Esophagus squamous epithelium (tissue), 5 donors: ENCODE data around the gene NDUFS1. TPM values are rescaled to one million over a fixed set of nuclear protein-coding genes. Genes with fewer than 3 reads are reported as not detected.
"Not testable (repeated sequence)": the region's sequence is repeated elsewhere in the genome, so short reads cannot be mapped to it uniquely, and the experiment has no call there.

Experiments
- DNase-seq: peaks from one replicate; lab custom pipeline; 2025; lab: John Stamatoyannopoulos, UW
- H3K27ac ChIP-seq, 4 donors: fragments of 200-600 bp; sonication (generic); one replicate each; pipeline ENCODE4 v1.5.1; 2016 to 2019; ENCODE audit warnings: mild to moderate bottlenecking in 1 of 4
- H3K27me3 ChIP-seq, 4 donors: fragments of 200-600 bp; sonication (generic); 1 replicate in 3 of 4; 2 replicates in 1 of 4; pipeline versions ENCODE4 v1.5.1 to v1.6.0; 2017 to 2021; ENCODE audit warnings: antibody characterized with exemption in 1 of 4
- H3K36me3 ChIP-seq, 3 donors: fragments of 200-600 bp; sonication (generic); one replicate each; pipeline ENCODE4 v1.5.1; 2016 to 2019
- H3K4me1 ChIP-seq, 3 donors: fragments of 200-600 bp; sonication (generic); one replicate each; pipeline ENCODE4 v1.5.1; 2017 to 2019
- H3K4me3 ChIP-seq, 4 donors: fragments of 200-600 bp; sonication (generic); 1 replicate in 3 of 4; 2 replicates in 1 of 4; pipeline ENCODE4 v1.5.1; 2016 to 2019; ENCODE audit warnings: mild to moderate bottlenecking in 2 of 4, moderate library complexity in 1 of 4
- H3K9me3 ChIP-seq, 3 donors: fragments of 200-600 bp; sonication (generic); one replicate each; pipeline ENCODE4 v1.5.1; 2016 to 2019
- POLR2A ChIP-seq, 4 donors: fragments of 450-650 bp; IDR thresholded peaks; one replicate each; pipeline ENCODE4 v1.6.1; 2017; ENCODE audit warnings: antibody characterized with exemption in 4 of 4, mild to moderate bottlenecking in 4 of 4, moderate library complexity in 3 of 4
- WGBS, 2 donors: methylation state at CpG; one replicate each; pipeline ENCODE4 v1.1.5; 2018; 5-methylcytosine and 5-hydroxymethylcytosine counted together
- intact Hi-C: fragments of 100-400 bp; cut with DNase I; formaldehyde crosslinking; loops from one replicate; pipeline ENCODE4 v1.15.0; 2022
- total RNA-seq, 4 donors: library from RNA; depleted of rRNA; stranded (reverse); fragments of >200 nt; gene quantifications; one replicate each; pipeline ENCODE4 v1.1.0, GENCODE V29; 2016
- TF ChIP-seq, protein P1 (sequence below), 6 experiments: fragments of 450-650 bp in 4 of 6; fragments of 200-600 bp in 2 of 6; sonication (generic) in 2 of 6; IDR thresholded peaks; one replicate each; pipeline ENCODE4 v1.5.1; 2016 to 2019; ENCODE audit warnings: antibody characterized with exemption in 6 of 6, mild to moderate bottlenecking in 4 of 6, moderate library complexity in 4 of 6
- donor health status: DM: yes; HTN: yes; CAD: no.

Gene NDUFS1
- total RNA-seq, 4 donors from 2014 or later = 87.5 to 155 (median 95.9) TPM

DNA sequence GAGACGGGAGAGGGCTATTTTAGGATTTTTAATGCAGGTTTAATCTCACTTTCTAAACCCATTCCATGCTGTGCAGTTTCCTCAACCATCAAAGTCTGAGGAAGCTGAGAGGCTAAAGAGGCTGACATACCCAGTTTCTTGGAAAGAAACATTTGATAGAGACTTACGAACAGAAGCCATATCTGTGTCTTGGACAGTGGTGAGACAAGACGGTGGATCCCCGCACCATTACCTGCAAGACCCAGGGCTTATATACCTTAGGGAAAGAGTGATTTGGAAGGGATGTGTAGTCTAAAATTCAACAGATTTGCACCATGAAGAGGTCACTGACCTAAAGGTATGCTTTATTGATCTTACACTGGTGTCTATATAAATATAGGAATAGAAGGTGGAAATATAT is 13.9 kb upstream of the NDUFS1 start:
- no peak for TF ChIP-seq POLR2A (IDR thresholded peaks at IDR 0.05)
- TF ChIP-seq, protein P1, sequence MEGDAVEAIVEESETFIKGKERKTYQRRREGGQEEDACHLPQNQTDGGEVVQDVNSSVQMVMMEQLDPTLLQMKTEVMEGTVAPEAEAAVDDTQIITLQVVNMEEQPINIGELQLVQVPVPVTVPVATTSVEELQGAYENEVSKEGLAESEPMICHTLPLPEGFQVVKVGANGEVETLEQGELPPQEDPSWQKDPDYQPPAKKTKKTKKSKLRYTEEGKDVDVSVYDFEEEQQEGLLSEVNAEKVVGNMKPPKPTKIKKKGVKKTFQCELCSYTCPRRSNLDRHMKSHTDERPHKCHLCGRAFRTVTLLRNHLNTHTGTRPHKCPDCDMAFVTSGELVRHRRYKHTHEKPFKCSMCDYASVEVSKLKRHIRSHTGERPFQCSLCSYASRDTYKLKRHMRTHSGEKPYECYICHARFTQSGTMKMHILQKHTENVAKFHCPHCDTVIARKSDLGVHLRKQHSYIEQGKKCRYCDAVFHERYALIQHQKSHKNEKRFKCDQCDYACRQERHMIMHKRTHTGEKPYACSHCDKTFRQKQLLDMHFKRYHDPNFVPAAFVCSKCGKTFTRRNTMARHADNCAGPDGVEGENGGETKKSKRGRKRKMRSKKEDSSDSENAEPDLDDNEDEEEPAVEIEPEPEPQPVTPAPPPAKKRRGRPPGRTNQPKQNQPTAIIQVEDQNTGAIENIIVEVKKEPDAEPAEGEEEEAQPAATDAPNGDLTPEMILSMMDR (IDR thresholded peaks at IDR 0.05) = no peak
- 92 to 94% methylated on average over 4 of the region's 4 CpGs for WGBS, 2 donors
- no peaks in the 10 kb centered on the region for H3K9me3 ChIP-seq
- H3K27ac ChIP-seq = no peak overlapping the region
- intact Hi-C loops = no loop called here
- H3K27me3 ChIP-seq = no peaks in the 10 kb centered on the region
- no peak overlapping the region for H3K4me3 ChIP-seq
- DNase-seq = no peak
- H3K36me3 ChIP-seq = peaks cover 0 to 3% (median 0%) of the 10 kb centered on the region in 3 donors
- H3K4me1 ChIP-seq = no peaks in the 10 kb centered on the region

GRCh38 chr2:206171624-206172397 is 12.6 kb upstream of the NDUFS1 start:
- no CpG with 5 or more reads among the region's 52 CpGs for WGBS, 2 donors
- H3K36me3 ChIP-seq, DNase-seq, H3K4me3 ChIP-seq, H3K4me1 ChIP-seq, H3K27me3 ChIP-seq, H3K27ac ChIP-seq, intact Hi-C loops, H3K9me3 ChIP-seq: not testable (repeated sequence)

- WGBS, 2 donors = 93 to 94% methylated on average over 4 of the region's 4 CpGs
- peaks cover 0 to 27% (median 1%) of the 10 kb centered on the region in 3 donors for H3K36me3 ChIP-seq
- H3K27ac ChIP-seq, H3K27me3 ChIP-seq, H3K9me3 ChIP-seq, DNase-seq, H3K4me3 ChIP-seq: not testable (repeated sequence)
- intact Hi-C loops = loop anchor here (5.0 kb wide), 1 partner anchor 89 kb away; no protein-coding TSS in a partner anchor
- peaks cover 0 to 11% (median 0%) of the 10 kb centered on the region in 3 donors for H3K4me1 ChIP-seq
Observed at GRCh38 chr2:206168230-206168629, 9.0 kb upstream of the NDUFS1 start.

DNA sequence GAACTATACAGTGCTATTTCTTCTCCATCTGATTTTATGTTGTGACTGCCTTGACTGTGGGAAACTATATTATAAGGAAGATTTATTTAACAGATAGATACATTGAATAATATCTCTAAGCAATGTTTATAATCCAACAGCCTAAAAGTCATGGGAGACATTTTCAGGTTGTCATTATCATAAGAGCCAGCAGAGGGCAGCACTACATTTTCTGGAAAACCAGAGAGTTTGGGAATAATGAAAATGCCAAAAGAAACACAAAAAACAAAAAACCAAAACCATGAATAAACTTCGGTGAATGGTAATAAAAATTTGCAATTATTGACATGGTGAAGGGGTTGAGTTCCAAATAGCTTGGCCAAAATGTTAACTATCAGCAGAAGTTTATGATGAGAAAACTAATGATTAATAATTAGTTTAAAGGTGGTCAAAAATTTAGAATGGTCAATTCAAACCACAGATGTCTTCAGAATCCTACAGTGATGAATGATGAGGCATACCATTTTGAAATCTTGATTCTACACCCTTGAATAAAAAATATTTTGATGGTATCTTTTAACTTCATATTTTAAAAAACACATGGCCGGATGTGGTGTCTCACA is 5.1 kb upstream of the NDUFS1 start:
- DNase-seq = no peak
- 56 to 60% methylated on average over 2 of the region's 2 CpGs for WGBS, 2 donors
- H3K27ac ChIP-seq = no peak overlapping the region
- peaks cover 9 to 44% (median 18%) of the 10 kb centered on the region in 3 donors for H3K4me1 ChIP-seq
- H3K27me3 ChIP-seq = no peaks in the 10 kb centered on the region
- no peak overlapping the region for H3K4me3 ChIP-seq
- TF ChIP-seq, protein P1 (IDR thresholded peaks at IDR 0.05) = peak; percentile 53 to 88 (median 74)
- no peak for TF ChIP-seq POLR2A (IDR thresholded peaks at IDR 0.05)
- no peaks in the 10 kb centered on the region for H3K9me3 ChIP-seq
- peaks cover 4 to 54% (median 13%) of the 10 kb centered on the region in 3 donors for H3K36me3 ChIP-seq
- intact Hi-C loops = no loop called here

DNA sequence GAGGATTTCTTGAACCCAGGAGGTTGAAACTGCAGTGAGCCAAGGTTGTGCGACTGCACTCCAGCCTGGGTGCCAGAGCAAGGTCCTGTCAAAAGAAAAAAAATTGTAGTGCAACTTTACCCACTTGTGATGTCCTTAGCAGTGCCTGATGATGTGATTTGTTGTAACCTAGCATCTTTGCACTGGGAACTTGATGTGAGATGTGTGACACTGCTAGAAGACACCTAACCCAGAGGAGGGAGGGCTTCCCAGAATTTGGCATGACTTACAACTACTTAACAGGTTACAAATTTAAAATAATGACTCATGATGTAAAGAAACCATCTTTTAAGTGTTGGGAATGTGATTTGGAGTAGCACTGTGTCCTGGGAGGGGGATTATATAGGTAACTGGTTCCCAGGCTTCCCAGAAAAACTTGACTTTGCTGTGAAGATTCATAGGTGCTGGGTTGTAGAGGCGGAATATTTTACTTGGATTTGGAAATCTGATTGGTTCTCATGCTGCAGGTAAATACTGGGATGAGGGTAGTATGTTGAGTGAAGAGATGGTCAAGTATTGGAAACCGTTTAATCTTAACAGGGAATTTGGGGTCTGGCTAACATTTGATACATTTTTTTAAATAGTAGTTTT is 4.1 kb upstream of the NDUFS1 start:
- H3K4me1 ChIP-seq = peaks cover 9 to 45% (median 18%) of the 10 kb centered on the region in 3 donors
- DNase-seq = no peak
- no peak overlapping the region for H3K4me3 ChIP-seq
- no peaks in the 10 kb centered on the region for H3K27me3 ChIP-seq
- no peaks in the 10 kb centered on the region for H3K9me3 ChIP-seq
- TF ChIP-seq, protein P1 (IDR thresholded peaks at IDR 0.05) = no peak
- peaks cover 4 to 53% (median 13%) of the 10 kb centered on the region in 3 donors for H3K36me3 ChIP-seq
- WGBS, 2 donors = 75 to 84% methylated on average over 3 of the region's 3 CpGs
- intact Hi-C loops = no loop called here
- no peak overlapping the region for H3K27ac ChIP-seq

DNA sequence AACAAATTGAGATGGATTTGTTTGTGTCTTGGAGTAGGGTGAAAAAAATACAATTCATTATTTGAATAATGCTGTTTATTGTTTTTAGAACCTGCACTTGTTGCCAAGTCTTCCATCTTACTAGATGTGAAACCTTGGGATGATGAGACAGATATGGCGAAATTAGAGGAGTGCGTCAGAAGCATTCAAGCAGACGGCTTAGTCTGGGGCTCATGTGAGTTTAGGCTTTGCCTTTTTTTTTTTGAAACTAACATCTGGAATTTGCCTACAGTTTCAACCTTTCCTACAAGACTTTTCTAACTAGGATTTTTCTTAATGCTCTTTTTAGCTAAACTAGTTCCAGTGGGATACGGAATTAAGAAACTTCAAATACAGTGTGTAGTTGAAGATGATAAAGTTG is 3.2 kb upstream of the NDUFS1 start:
- peaks cover 9 to 55% (median 26%) of the 10 kb centered on the region in 3 donors for H3K4me1 ChIP-seq
- intact Hi-C loops, DNase-seq, H3K27me3 ChIP-seq, H3K9me3 ChIP-seq, H3K27ac ChIP-seq, H3K4me3 ChIP-seq: not testable (repeated sequence)
- peaks cover 4 to 45% (median 13%) of the 10 kb centered on the region in 3 donors for H3K36me3 ChIP-seq
- 68 to 70% methylated on average over 4 of the region's 4 CpGs for WGBS, 2 donors
